Activated T-helper 1 cell treated with Interleukin-2 at 50 U/mL for 16 hours (primary cell): ENCODE measurements around the gene CHN2.
A peak's percentile ranks its signal among the peaks of the same experiment; 100 is the strongest.

Experiments used
- DNase-seq: peaks from one replicate; pipeline ENCODE4 v3.0.0-alpha.2; 2020; ENCODE audit warnings: low read depth

CHN2 gene

DNA sequence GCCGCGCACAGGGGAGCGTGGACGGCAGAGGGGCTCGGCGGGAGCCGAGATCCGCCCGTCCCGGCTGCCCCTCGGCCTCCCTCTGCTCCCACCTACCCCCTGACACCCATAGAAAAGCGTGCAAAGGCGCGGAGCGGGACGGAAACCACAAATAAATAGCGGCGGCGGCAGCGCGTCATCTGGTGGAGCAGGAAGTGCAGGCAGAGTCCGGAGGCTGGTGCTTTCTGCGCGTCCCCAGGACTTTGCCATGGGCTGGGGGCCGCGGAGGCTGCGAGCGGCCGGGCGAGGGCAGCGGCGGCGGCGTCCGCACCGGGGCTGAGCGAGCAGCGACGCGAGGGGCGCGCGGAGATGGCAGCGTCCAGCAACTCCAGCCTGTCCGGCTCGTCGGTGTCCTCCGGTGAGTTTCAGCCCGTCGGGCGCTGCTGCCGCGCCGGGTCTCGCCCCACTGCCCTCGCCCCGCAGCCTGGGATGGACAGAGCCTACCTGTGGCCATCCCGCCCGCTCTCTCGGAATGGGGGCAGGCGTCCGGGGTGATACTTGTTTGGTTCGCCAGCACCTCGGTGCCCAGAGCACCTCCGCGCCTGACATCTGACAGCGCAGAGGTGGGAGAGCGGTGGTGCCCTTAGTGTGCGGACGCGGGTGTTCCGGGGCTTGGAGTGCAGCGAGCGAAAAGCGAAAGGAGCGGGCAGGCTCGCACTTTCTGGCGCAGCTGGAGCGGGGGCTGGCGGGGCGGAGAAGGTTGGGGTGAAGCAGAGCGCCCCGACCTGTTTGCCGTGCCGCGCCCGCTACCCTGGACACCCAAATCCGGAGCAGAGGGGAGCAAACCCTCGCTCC is at the start of gene CHN2:
Gene CHN2, plus strand, starts transcription at position 182 of the 834 bp plus-strand sequence.
- DNase-seq = peak; percentile 25

DNA sequence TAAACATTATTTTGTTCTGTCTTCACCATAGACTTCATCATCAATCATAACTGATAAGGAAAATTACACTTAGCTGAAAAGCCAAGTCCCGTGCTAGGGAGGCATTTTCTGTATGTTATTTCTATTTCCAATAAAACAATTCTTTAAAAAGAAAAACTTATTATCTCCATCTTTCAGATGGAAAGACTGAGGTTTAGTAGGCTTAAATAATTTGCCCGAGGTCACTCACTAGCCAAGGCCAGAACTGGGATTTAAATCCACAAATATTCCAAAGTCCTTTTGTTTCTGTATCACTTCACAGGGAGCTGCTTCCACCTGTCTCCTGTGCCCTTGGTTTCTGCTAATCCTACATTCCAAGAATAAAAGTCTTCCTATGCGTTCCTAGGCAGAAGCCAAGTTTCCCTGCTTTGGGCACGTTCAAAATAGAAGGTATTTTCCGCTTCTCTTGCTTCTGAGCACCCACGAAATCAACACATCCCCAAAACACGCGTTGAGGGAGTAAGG is 49.0 kb upstream of the CHN2 start:
- no peak for DNase-seq

DNA sequence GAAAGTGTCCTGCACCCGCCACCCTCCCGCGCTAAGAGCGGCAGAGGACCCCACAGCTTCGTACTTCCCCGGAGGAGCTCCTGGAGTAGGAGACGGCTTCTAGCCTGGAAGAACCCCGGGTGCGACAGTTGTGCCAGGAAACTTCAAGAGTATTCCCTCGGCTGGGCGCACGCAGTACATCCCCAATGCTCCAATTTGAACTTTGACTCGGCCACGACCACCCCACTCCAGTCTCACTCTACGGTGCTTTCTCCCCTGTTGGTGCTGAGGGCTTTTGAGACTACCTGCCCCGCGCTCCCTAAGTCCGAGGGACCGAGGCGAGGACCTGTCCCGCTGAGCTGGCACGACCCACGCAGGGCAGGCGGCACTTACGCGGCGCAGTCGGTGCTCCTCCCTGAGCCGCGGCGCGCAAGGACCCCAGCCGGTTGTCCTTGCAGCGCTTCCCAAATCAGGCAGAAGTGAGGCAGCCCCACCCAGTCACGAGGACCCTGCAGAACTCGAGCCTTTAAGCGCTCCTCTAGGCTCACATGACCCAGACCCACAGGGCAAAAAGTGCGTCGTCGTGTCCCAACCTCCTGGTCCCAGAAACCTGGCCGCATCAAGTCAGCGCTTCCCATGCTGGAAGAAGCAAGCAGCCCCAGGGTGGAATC is 48.4 kb upstream of the CHN2 start, which contains the start of gene CPVL:
Gene CPVL, minus strand, starts transcription at position 481 of the 650 bp plus-strand sequence. CDS start 25,476 bp downstream, outside the sequence.
- DNase-seq = no peak

- no peak for DNase-seq
These were observed 47.5 kb upstream of the CHN2 start for GRCh38 chr7:29146888-29147609.

GRCh38 chr7:29147821-29148220 is 46.8 kb upstream of the CHN2 start:
- DNase-seq = no peak

DNA sequence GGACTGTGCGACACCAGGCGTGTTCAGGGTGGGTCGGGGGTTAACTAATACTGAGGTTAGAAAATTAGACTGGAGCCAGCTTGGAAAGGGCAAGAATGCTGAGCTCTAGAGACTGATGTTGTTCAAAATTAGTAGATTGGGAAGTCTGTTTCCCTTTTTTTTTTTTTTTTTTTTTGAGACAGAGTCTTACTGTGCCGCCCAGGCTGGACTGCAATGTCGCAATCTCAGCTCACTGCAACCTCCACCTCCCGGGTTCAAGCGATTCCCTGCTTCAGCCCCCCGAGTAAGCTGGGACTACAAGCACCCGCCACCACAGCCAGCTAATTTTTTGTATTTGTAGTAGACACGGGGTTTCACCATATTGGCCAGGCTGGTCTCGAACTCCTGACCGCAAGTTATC is 45.5 kb upstream of the CHN2 start:
- no peak for DNase-seq

DNA sequence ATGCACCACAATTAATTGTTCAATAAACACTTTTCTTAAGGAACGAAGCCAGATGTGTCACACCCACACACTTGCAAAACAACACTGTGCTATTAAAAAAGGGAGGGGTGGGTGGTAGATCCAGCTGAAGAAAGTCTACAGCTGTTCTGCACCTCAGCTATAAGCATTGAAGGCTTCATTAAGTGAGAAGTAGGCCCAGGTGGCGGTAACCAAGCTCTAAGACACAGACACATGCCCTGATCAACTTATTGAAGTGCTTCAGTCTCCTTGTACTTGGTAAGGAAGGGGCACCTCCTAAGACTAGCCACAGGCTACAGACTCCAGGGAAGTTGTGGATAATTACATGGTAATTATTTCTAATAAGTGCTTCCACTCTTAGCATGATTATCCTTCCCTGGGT is 43.7 kb upstream of the CHN2 start:
- DNase-seq = no peak

DNA sequence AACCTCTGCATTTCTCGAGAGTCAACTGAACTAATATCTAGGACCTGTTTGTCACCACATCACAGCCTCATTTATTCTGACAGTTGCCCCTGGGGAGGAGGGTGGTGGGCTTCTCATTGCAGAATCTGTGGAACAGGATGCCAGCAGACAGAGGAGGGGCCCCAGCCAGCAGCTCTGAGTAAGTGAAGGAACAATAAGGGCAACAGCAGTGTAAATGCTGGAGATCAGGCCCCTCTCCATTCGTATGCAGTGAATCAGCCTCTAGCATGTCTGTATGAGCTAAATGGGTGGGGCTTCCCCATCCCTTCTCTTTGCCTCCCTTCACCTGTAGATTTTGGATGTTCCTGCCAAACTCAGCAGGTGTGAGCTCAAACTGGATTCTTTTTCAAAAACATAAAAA is 40.5 kb upstream of the CHN2 start:
- no peak for DNase-seq

- no peak for DNase-seq
These were observed 37.6 kb upstream of the CHN2 start for GRCh38 chr7:29156907-29157452.

DNA sequence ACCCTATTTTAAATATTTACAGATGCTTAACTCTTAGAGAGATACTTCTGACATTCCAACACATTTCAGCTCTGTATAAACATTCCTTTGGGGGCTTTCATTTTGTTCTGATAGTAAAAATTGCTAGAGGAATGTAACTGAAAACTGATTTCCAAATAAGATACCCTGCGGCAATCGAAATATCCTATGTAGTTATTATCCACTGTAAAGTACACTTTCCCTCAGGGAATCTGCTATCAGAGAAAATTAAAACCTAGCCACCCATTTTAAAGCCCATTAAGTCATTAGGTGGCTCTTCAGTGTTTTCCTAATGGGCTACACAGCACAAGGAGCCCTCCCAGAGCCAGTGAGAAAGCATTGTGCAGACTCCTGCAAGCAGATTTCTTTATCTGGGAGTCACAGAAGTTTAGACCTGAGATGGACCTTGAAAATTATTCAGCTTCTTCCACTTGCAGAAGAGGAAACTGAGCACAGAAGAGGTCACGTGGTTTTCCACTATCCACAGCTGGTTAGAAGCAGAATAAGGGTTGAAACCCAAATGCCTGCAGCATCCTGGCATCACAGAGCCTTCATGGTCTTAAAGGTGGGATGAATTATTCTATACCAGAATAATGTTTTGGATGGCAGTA is 35.7 kb upstream of the CHN2 start:
- DNase-seq = no peak

- DNase-seq = no peak
These were observed 34.5 kb upstream of the CHN2 start for GRCh38 chr7:29160080-29160479.

DNA sequence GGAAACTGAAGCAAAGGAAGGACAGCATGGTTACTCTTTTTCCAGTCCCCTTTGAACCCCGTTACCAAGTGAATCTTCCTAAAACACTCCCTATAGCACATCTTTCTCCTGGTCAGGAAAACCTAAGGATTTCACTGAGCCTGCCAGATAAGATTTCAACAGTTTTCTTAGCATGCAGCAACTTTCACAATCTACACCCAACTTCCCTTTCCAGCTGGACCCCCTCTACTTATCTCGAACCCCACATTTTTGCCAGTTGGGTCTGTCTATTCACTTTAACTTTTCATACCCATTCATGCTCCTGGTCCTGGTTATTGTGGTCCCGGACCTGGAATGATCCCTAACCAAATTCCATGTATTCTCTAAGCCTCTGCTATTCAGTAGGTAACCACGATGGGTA is 33.3 kb upstream of the CHN2 start:
- no peak for DNase-seq

DNA sequence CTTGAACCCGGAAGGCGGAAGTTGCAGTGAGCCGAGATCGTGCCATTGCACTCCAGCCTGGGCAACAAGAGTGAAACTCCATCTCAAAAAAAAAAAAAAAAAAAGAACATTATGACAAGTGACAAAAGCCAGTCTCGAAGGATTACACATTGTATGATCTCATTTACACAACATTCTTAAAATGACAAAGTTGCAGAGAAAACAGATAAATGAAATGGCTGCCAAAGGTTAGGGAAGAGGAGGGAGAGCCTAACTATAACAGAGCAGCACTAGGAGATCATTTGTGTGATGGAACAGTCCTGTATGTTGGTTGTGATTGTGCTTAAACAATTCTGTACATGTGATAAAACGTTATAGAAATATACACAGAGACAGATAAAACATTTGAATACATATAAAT is 32.0 kb upstream of the CHN2 start:
- no peak for DNase-seq

GRCh38 chr7:29163854-29164253 is 30.7 kb upstream of the CHN2 start:
- DNase-seq = no peak

- no peak for DNase-seq
These were observed 26.9 kb upstream of the CHN2 start for GRCh38 chr7:29167721-29168120.

DNA sequence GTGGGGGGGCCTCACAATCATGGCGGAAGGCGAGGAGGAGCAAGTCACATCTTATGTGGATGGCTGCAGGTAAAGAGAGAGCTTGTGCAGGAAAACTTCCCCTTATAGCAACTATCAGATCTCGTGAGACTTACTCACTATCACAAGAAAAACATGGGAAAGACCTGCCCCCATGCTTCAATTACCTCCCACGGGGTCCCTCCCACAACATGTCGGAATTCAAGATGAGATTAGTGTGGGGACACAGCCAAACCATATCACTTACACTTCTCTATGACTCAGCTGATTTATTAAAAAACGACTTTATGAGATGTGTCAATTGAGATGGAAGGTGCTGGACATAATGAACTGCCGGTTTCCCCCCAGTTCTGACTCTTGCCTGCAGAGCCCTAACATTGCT is 23.8 kb upstream of the CHN2 start:
- DNase-seq = no peak

DNA sequence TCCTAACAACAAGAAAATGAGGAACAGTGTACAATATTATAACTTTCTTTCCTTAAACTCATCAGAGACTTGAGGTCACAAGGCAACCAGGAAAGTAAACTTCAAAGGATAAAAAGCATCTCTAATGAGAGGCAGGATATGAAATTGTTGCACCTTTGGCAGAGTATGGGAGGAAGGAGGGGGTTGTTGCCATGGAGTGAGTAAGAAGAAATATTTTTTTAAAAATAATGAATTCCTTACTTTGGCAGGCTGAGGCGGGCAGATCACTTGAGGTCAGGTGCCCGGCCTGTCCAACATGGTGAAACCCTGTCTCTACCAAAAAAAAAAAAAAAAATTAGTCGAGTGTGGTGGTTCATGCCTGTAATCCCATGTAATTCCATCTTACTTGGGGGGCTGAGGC is 21.1 kb upstream of the CHN2 start:
- DNase-seq = no peak

GRCh38 chr7:29177963-29178600 is 16.5 kb upstream of the CHN2 start:
- DNase-seq = no peak

- no peak for DNase-seq
These were observed 15.5 kb upstream of the CHN2 start for GRCh38 chr7:29179115-29179514.

GRCh38 chr7:29184599-29184998 is 10.0 kb upstream of the CHN2 start:
- no peak for DNase-seq

- no peak for DNase-seq
These were observed 9.0 kb upstream of the CHN2 start for GRCh38 chr7:29185613-29186012.
